Vagina (tissue), 2 donors: ENCODE data around the gene GJC2. TPM values are rescaled to one million over a fixed set of nuclear protein-coding genes. Genes with fewer than 3 reads are reported as not detected.
A peak's percentile ranks its signal among the peaks of the same experiment; 100 is the strongest.

ENCODE experiments used
- DNase-seq, 2 donors: peaks; one replicate each; pipeline ENCODE4 v3.0.0-alpha.2; 2017; ENCODE audit errors: extremely low spot score in 2 of 2
- H3K27ac ChIP-seq: fragments of 200-600 bp; sonication (generic); one replicate; pipeline ENCODE4 v1.5.1; 2019
- H3K27me3 ChIP-seq: fragments of 200-600 bp; sonication (generic); one replicate; pipeline ENCODE4 v1.5.1; 2019
- H3K36me3 ChIP-seq, 2 donors: fragments of 200-600 bp; sonication (generic); one replicate each; pipeline ENCODE4 v1.5.1; 2017 to 2019
- H3K4me1 ChIP-seq: fragments of 200-600 bp; sonication (generic); one replicate; pipeline ENCODE4 v1.5.1; 2019
- H3K4me3 ChIP-seq, 2 donors: fragments of 200-600 bp; sonication (generic); 1 replicate in 1 of 2; 2 replicates in 1 of 2; pipeline ENCODE4 v1.5.1; 2016 to 2019
- H3K9me3 ChIP-seq: fragments of 200-600 bp; sonication (generic); one replicate; pipeline ENCODE4 v1.5.1; 2019
- CTCF ChIP-seq, 3 experiments: fragments of 450-650 bp in 2 of 3; fragments of 200-600 bp in 1 of 3; sonication (generic) in 1 of 3; IDR thresholded peaks; one replicate each; pipeline ENCODE4 v1.5.1; 2017 to 2019; ENCODE audit warnings: antibody characterized with exemption in 3 of 3, mild to moderate bottlenecking in 2 of 3, moderate library complexity in 2 of 3
- POLR2A ChIP-seq, 2 donors: fragments of 450-650 bp; IDR thresholded peaks; one replicate each; pipeline ENCODE4 v1.6.1; 2017; ENCODE audit warnings: antibody characterized with exemption in 2 of 2, mild to moderate bottlenecking in 2 of 2, moderate library complexity in 2 of 2
- POLR2AphosphoS5 ChIP-seq, 2 donors: sonication (generic); formaldehyde crosslinking; IDR thresholded peaks; one replicate each; pipeline ENCODE4 v1.9.0; 2017; ENCODE audit warnings: antibody characterized with exemption in 2 of 2, mild to moderate bottlenecking in 2 of 2, low read depth in 1 of 2; ENCODE audit not compliant: insufficient read depth in 1 of 2
- intact Hi-C: fragments of 100-400 bp; cut with DNase I; formaldehyde crosslinking; loops from one replicate; pipeline ENCODE4 v1.15.1; 2023
- small RNA-seq: library from RNA; depleted of rRNA; stranded (forward); fragments of <200 nt; gene quantifications from one replicate; pipeline ENCODE3, GENCODE V24; 2016
- total RNA-seq: library from RNA; depleted of rRNA; stranded (reverse); fragments of >200 nt; gene quantifications from one replicate; pipeline ENCODE4 v1.2.3, GENCODE V29; 2016

Gene GJC2
- total RNA-seq, 1 donor from 2014 or later = 4.4 TPM

- intact Hi-C loops = no loop called here
- Histone ChIP-seq H3K4me3 (no peak overlapping the region), H3K27ac (no peak overlapping the region), H3K36me3 (no peaks in the 10 kb centered on the region), H3K27me3 (no peaks in the 10 kb centered on the region), H3K4me1 (peaks cover 14% of the 10 kb centered on the region), H3K9me3 (no peaks in the 10 kb centered on the region)
- DNase-seq = peak in 1 of 2 donors; percentile 92
- TF ChIP-seq POLR2AphosphoS5 (IDR thresholded peaks at IDR 0.05; ENCODE audit: insufficient read depth in 1 of 2, low read depth in 1 of 2) (no peak), CTCF (IDR thresholded peaks at IDR 0.05) (no peak), POLR2A (IDR thresholded peaks at IDR 0.05) (no peak)
Measured at GRCh38 chr1:228207381-228207810, 57.7 kb downstream of the GJC2 start.

GRCh38 chr1:228207851-228208821, 58.4 kb downstream of the GJC2 start, which contains the start of gene OBSCN:
OBSCN (plus strand) TSS chr1:228208044; CDS start chr1:228211784, 3,740 bp downstream.
- H3K27me3 ChIP-seq = no peaks in the 10 kb centered on the region
- no peaks in the 10 kb centered on the region for H3K36me3 ChIP-seq
- H3K9me3 ChIP-seq = no peaks in the 10 kb centered on the region
- H3K27ac ChIP-seq = no peak within 1 kb of the TSS
- peak in 1 of 2 donors; percentile 70 for DNase-seq
- H3K4me3 ChIP-seq = no peak within 1 kb of the TSS
- H3K4me1 ChIP-seq = peaks cover 22% of the 10 kb centered on the region
- intact Hi-C loops = no loop called here
- TF ChIP-seq CTCF (IDR thresholded peaks at IDR 0.05) = no peak
- no peak for TF ChIP-seq POLR2A (IDR thresholded peaks at IDR 0.05)
- no peak for TF ChIP-seq POLR2AphosphoS5 (IDR thresholded peaks at IDR 0.05; ENCODE audit: insufficient read depth in 1 of 2, low read depth in 1 of 2)

GRCh38 chr1:228208831-228209551, 59.3 kb downstream of the GJC2 start:
- Histone ChIP-seq H3K9me3 (no peaks in the 10 kb centered on the region), H3K4me3 (no peak overlapping the region), H3K36me3 (no peaks in the 10 kb centered on the region), H3K27ac (no peak overlapping the region), H3K4me1 (peaks cover 28% of the 10 kb centered on the region), H3K27me3 (no peaks in the 10 kb centered on the region)
- no peak for TF ChIP-seq POLR2AphosphoS5 (IDR thresholded peaks at IDR 0.05; ENCODE audit: insufficient read depth in 1 of 2, low read depth in 1 of 2)
- intact Hi-C loops = no loop called here
- DNase-seq = peak in 1 of 2 donors; percentile 88

Small RNA genes within 50 kb of the gene (small RNA-seq; reads per million reads assigned to genes)
- gene AL359510.1 = not detected

Other genes starting within 250 kb of the GJC2 start
- 2.9 TPM for gene WNT9A, start 202.0 kb upstream of the GJC2 start, total RNA-seq
- not detected for gene WNT3A, start 142.9 kb upstream of the GJC2 start, total RNA-seq
- 295 TPM for gene ARF1, start 67.2 kb upstream of the GJC2 start, total RNA-seq
- 14.7 TPM for gene C1orf35, start 46.6 kb upstream of the GJC2 start, total RNA-seq
- 73.7 TPM for gene MRPL55, start 40.6 kb upstream of the GJC2 start, total RNA-seq
- 299 TPM for gene GUK1, start 9.7 kb upstream of the GJC2 start, total RNA-seq
- 3.4 TPM for gene IBA57, start 15.9 kb downstream of the GJC2 start, total RNA-seq
- gene OBSCN, start 58.1 kb downstream of the GJC2 start, total RNA-seq = 35.8 TPM